HCT116 (cell line): Measurements from ENCODE around the gene PKD2L1. TPM values are rescaled to one million over a fixed set of nuclear protein-coding genes. Genes with fewer than 3 reads are reported as not detected.
"Not testable (repeated sequence)": the region's sequence is repeated elsewhere in the genome, so short reads cannot be mapped to it uniquely, and the experiment has no call there.

Experiments
- ATAC-seq: fragments of 200-7000 bp; cut with Tn5 transposase; 2 replicates; pipeline ENCODE4 v1.9.1; 2020; ENCODE audit warnings: mild to moderate bottlenecking, moderate library complexity
- BruUV-seq: library from RNA; stranded (reverse); fragments of 400-500 nt; replicated peaks from 2 replicates; lab custom pipeline; 2021; lab: Mats Ljungman, UMichigan
- CTCF ChIA-PET: fragments of 300-600 bp; sonication (Branson Sonifier 250); formaldehyde crosslinking; loops from one replicate; lab custom pipeline; 2021; ENCODE audit warnings: antibody characterized with exemption; lab: Charles Lee
- POLR2A ChIA-PET: fragments of 300-600, 350-600 bp; sonication (Branson Sonifier 250); formaldehyde crosslinking; loops from one replicate; lab custom pipeline; 2021; ENCODE audit warnings: antibody characterized with exemption; lab: Charles Lee
- RAD21 ChIA-PET, 2 experiments: fragments of 300-600 bp; sonication (Branson Sonifier 250); formaldehyde crosslinking; loops; one replicate each; lab custom pipeline; 2023; ENCODE audit warnings: low total read pairs in 2 of 2; ENCODE audit not compliant: uncharacterized antibody in 2 of 2, unreplicated experiment in 2 of 2, low non-redundant PET in 1 of 2; lab: Charles Lee
- DNase-seq: peaks from one replicate; pipeline ENCODE4 v3.0.0-alpha.2; 2010; ENCODE audit warnings: low read depth, low spot score
- H2AFZ ChIP-seq: fragments of 200-600 bp; shearing (Covaris generic), sonication (generic); 2 replicates; pipeline ENCODE4 v1.6.1; 2017; ENCODE audit warnings: low read depth, mixed run types, mixed read lengths, antibody characterized with exemption, low read length; ENCODE audit not compliant: poor library complexity, severe bottlenecking
- H3K27ac ChIP-seq: 2 replicates; pipeline ENCODE4 v1.5.1; 2012; ENCODE audit warnings: low read depth, low read length
- H3K27me3 ChIP-seq: fragments of 200-600 bp; sonication (generic); 2 replicates; pipeline ENCODE4 v1.6.1; 2016; ENCODE audit warnings: mixed run types, low read length, mixed read lengths; ENCODE audit not compliant: insufficient read depth
- H3K36me3 ChIP-seq, 2 experiments: fragments of 200-500 bp in 1 of 2; fragments of 200-600 bp in 1 of 2; sonication (Bioruptor generic) in 1 of 2; sonication (generic) in 1 of 2; 2 replicates each; pipeline versions ENCODE4 v1.5.1 to v1.6.1; 2014 to 2016; ENCODE audit warnings: low read length in 2 of 2, inconsistent platforms in 1 of 2, mixed read lengths in 1 of 2, mixed run types in 1 of 2; ENCODE audit not compliant: insufficient read depth in 2 of 2, control insufficient read depth in 1 of 2
- H3K4me1 ChIP-seq, 2 experiments: fragments of 200-600 bp in 1 of 2; sonication (generic) in 1 of 2; 2 replicates each; pipeline versions ENCODE4 v1.5.1 to v1.6.1; 2012 to 2017; ENCODE audit warnings: low read length in 2 of 2, inconsistent platforms in 1 of 2, mild to moderate bottlenecking in 1 of 2, mixed read lengths in 1 of 2, mixed run types in 1 of 2, moderate library complexity in 1 of 2; ENCODE audit not compliant: insufficient read depth in 2 of 2, control insufficient read depth in 1 of 2
- H3K4me2 ChIP-seq: fragments of 200-600 bp; sonication (generic); 2 replicates; pipeline ENCODE4 v1.6.1; 2017; ENCODE audit warnings: mixed run types, low read length, mixed read lengths
- H3K4me3 ChIP-seq, 2 experiments: fragments of 200-600 bp in 1 of 2; sonication (generic) in 1 of 2; replicated peaks in 1 of 2; 2 replicates each; pipeline ENCODE4 v1.5.1; 2011 to 2016; ENCODE audit warnings: low read length in 2 of 2, control low read depth in 1 of 2, low read depth in 1 of 2, mild to moderate bottlenecking in 1 of 2, mixed read lengths in 1 of 2, mixed run types in 1 of 2
- H3K79me2 ChIP-seq: fragments of 200-600 bp; sonication (generic); 2 replicates; pipeline ENCODE4 v1.6.1; 2017; ENCODE audit warnings: mild to moderate bottlenecking, mixed run types, low read length, moderate library complexity, mixed read lengths; ENCODE audit not compliant: insufficient read depth
- H3K9ac ChIP-seq: fragments of 200-600 bp; sonication (generic); 2 replicates; pipeline ENCODE4 v1.6.1; 2016; ENCODE audit warnings: low read length, mixed read lengths
- H3K9me2 ChIP-seq: fragments of 200-600 bp; sonication (generic), shearing (Covaris generic); 2 replicates; pipeline ENCODE4 v1.6.1; 2017; ENCODE audit warnings: mixed run types, mild to moderate bottlenecking, moderate library complexity; ENCODE audit not compliant: insufficient read depth
- H3K9me3 ChIP-seq, 2 experiments: fragments of 200-500 bp in 1 of 2; fragments of 200-600 bp in 1 of 2; sonication (Bioruptor generic) in 1 of 2; sonication (generic) in 1 of 2; 2 replicates each; pipeline ENCODE4 v1.6.1; 2014 to 2017; ENCODE audit warnings: low read length in 2 of 2, mixed read lengths in 2 of 2, inconsistent platforms in 1 of 2, low read depth in 1 of 2, mild to moderate bottlenecking in 1 of 2, mixed run types in 1 of 2, moderate library complexity in 1 of 2; ENCODE audit not compliant: control insufficient read depth in 1 of 2, insufficient read depth in 1 of 2
- H4K20me1 ChIP-seq: fragments of 200-600 bp; sonication (generic), shearing (Covaris generic); 2 replicates; pipeline ENCODE4 v1.6.1; 2017; ENCODE audit warnings: mixed run types, mild to moderate bottlenecking, moderate library complexity; ENCODE audit not compliant: insufficient read depth
- ATF3 ChIP-seq: IDR thresholded peaks from 2 replicates; pipeline ENCODE4 v1.6.1; 2012
- CEBPB ChIP-seq: IDR thresholded peaks from 2 replicates; pipeline ENCODE4 v1.6.1; 2012; ENCODE audit warnings: low read depth
- EZH2 ChIP-seq: fragments of 200-600 bp; sonication (generic); IDR thresholded peaks from 2 replicates; pipeline ENCODE4 v1.6.1; 2017; ENCODE audit warnings: antibody characterized with exemption, mixed run types
- EZH2phosphoT487 ChIP-seq: fragments of 200-600 bp; IDR thresholded peaks from 2 replicates; pipeline ENCODE4 v1.6.1; 2018; ENCODE audit warnings: antibody characterized with exemption, borderline replicate concordance
- MAX ChIP-seq: IDR thresholded peaks from 2 replicates; pipeline ENCODE4 v1.6.1; 2012
- REST ChIP-seq: IDR thresholded peaks from 2 replicates; pipeline ENCODE4 v1.6.1; 2012; ENCODE audit warnings: low read depth
- SP1 ChIP-seq: IDR thresholded peaks from 2 replicates; pipeline ENCODE4 v1.6.1; 2012; ENCODE audit warnings: low read depth
- TCF7L2 ChIP-seq: IDR thresholded peaks from 2 replicates; pipeline ENCODE4 v1.7.0; 2011; ENCODE audit warnings: borderline replicate concordance, inconsistent platforms; ENCODE audit not compliant: insufficient read depth, insufficient read length; ENCODE audit errors: extremely low read depth
- ZBTB33 ChIP-seq: IDR thresholded peaks from 2 replicates; pipeline ENCODE4 v1.6.1; 2011; ENCODE audit warnings: mild to moderate bottlenecking, low read length, moderate library complexity; ENCODE audit not compliant: insufficient replicate concordance; ENCODE audit errors: extremely low read depth
- ZFX ChIP-seq: fragments of 450-650 bp; IDR thresholded peaks from 2 replicates; pipeline ENCODE4 v1.6.1; 2017
- intact Hi-C: fragments of 100-400 bp; cut with micrococcal nuclease; formaldehyde crosslinking; loops from 2 replicates; pipeline ENCODE4 v1.10.0; 2022
- total RNA-seq: library from RNA; stranded (reverse); gene quantifications from one replicate; pipeline ENCODE4 v1.2.1, GENCODE V29; 2021; ENCODE audit not compliant: unreplicated experiment

Gene PKD2L1
- total RNA-seq, 1 experiment from 2014 or later = 0.17 TPM

GRCh38 chr10:100293066-100293465, 37.0 kb downstream of the PKD2L1 start:
- H3K4me2 ChIP-seq = no peak overlapping the region
- ATAC-seq = no peak
- no peak for DNase-seq
- intact Hi-C loops = no loop called here
- no peaks in the 10 kb centered on the region for H4K20me1 ChIP-seq
- no peaks in the 10 kb centered on the region for H3K79me2 ChIP-seq
- no peak overlapping the region for H3K9ac ChIP-seq
- H3K27ac ChIP-seq = no peak overlapping the region
- peaks cover 15% of the 10 kb centered on the region; the same call in 1 of the 2 replicates for H3K27me3 ChIP-seq
- ChIA-PET POLR2A (no interaction called here), RAD21 (no interaction called here), CTCF (no interaction called here)
- no peaks in the 10 kb centered on the region for H3K36me3 ChIP-seq
- TF ChIP-seq TCF7L2 = no peak
- TF ChIP-seq ATF3 = no peak
- no peak for TF ChIP-seq EZH2phosphoT487
- TF ChIP-seq REST = no peak
- no peak for TF ChIP-seq ZBTB33
- TF ChIP-seq SP1 = no peak
- TF ChIP-seq MAX = no peak
- TF ChIP-seq CEBPB = no peak
- no peak for TF ChIP-seq EZH2
- TF ChIP-seq ZFX = no peak
- H3K4me1 ChIP-seq = no peaks in the 10 kb centered on the region
- no peak overlapping the region for H2AFZ ChIP-seq
- no peak overlapping the region for H3K4me3 ChIP-seq
- no TSS peak for BruUV-seq
- H3K9me2 ChIP-seq = no peaks in the 10 kb centered on the region
- no peaks in the 10 kb centered on the region for H3K9me3 ChIP-seq

- H3K4me1 ChIP-seq, H3K9ac ChIP-seq, H3K36me3 ChIP-seq, DNase-seq, H2AFZ ChIP-seq, H3K9me2 ChIP-seq, intact Hi-C loops, H3K9me3 ChIP-seq, ATAC-seq, H3K4me2 ChIP-seq, RAD21 ChIA-PET, H3K4me3 ChIP-seq, POLR2A ChIA-PET, H4K20me1 ChIP-seq, H3K79me2 ChIP-seq, H3K27ac ChIP-seq, BruUV-seq: not testable (repeated sequence)
- peaks cover 15% of the 10 kb centered on the region; the same call in 1 of the 2 replicates for H3K27me3 ChIP-seq
- CTCF ChIA-PET = interaction anchor here (1.3 kb wide), 1 partner anchor 10 kb away, joined by 3 read pairs; no protein-coding TSS in a partner anchor
Observed at GRCh38 chr10:100292300-100292699, 37.7 kb downstream of the PKD2L1 start.
